MG63 (cell line): ENCODE data around the gene ATP8B4. TPM values are rescaled to one million over a fixed set of nuclear protein-coding genes. Genes with fewer than 3 reads are reported as not detected.
"Not testable (repeated sequence)": the region's sequence is repeated elsewhere in the genome, so short reads cannot be mapped to it uniquely, and the experiment has no call there.

ENCODE experiments used
- DNase-seq: peaks from one replicate; pipeline ENCODE4 v3.0.0-alpha.2; 2020
- H3K27me3 ChIP-seq: fragments of 250-450 bp; sonication (Bioruptor Pico); 2 replicates; pipeline ENCODE4 v1.5.1; 2020; ENCODE audit warnings: mild to moderate bottlenecking, moderate library complexity
- H3K36me3 ChIP-seq: fragments of 250-450 bp; sonication (Bioruptor Pico); 2 replicates; pipeline ENCODE4 v1.5.1; 2020; ENCODE audit warnings: mild to moderate bottlenecking, moderate library complexity
- H3K4me3 ChIP-seq: fragments of 250-450 bp; sonication (Bioruptor Pico); 2 replicates; pipeline ENCODE4 v1.5.1; 2020; ENCODE audit warnings: mild to moderate bottlenecking, moderate library complexity
- H3K9me3 ChIP-seq: fragments of 250-450 bp; sonication (Bioruptor Pico); 2 replicates; pipeline ENCODE4 v1.5.1; 2020; ENCODE audit warnings: mild to moderate bottlenecking, moderate library complexity
- total RNA-seq: library from RNA; depleted of rRNA; stranded (reverse); fragments of >200 nt; shearing (Covaris generic); gene quantifications from 2 replicates; pipeline ENCODE4 v1.2.3, GENCODE V29; 2014; ENCODE audit warnings: low replicate concordance

The ATP8B4 gene
- total RNA-seq, 1 experiment from 2014 or later = not detected

GRCh38 chr15:50095938-50096821 lies 22.9 kb downstream of the ATP8B4 start:
- no peaks in the 10 kb centered on the region; the same call in 1 of the 2 replicates for H3K9me3 ChIP-seq
- no peak for DNase-seq
- no peaks in the 10 kb centered on the region for H3K36me3 ChIP-seq
- no peak overlapping the region for H3K4me3 ChIP-seq
- no peaks in the 10 kb centered on the region for H3K27me3 ChIP-seq

GRCh38 chr15:50089386-50089785 lies 29.6 kb downstream of the ATP8B4 start:
- H3K4me3 ChIP-seq, DNase-seq, H3K36me3 ChIP-seq: not testable (repeated sequence)

GRCh38 chr15:50084932-50085331 lies 34.1 kb downstream of the ATP8B4 start:
- Histone ChIP-seq H3K4me3 (no peak overlapping the region), H3K9me3 (no peaks in the 10 kb centered on the region), H3K27me3 (no peaks in the 10 kb centered on the region), H3K36me3 (no peaks in the 10 kb centered on the region)
- no peak for DNase-seq

More at GRCh38 chr15:50089386-50089785, 29.6 kb downstream of the ATP8B4 start:
- H3K9me3 ChIP-seq, H3K27me3 ChIP-seq: not testable (repeated sequence)

- DNase-seq = no peak
- no peaks in the 10 kb centered on the region for H3K9me3 ChIP-seq
- H3K4me3 ChIP-seq = no peak overlapping the region
- H3K27me3 ChIP-seq = no peaks in the 10 kb centered on the region
- H3K36me3 ChIP-seq = no peaks in the 10 kb centered on the region
These were observed 35.5 kb downstream of the ATP8B4 start for GRCh38 chr15:50083424-50084025.

GRCh38 chr15:50082066-50082465 lies 37.0 kb downstream of the ATP8B4 start:
- no peaks in the 10 kb centered on the region for H3K36me3 ChIP-seq
- no peak for DNase-seq
- H3K4me3 ChIP-seq = no peak overlapping the region
- H3K9me3 ChIP-seq = no peaks in the 10 kb centered on the region
- H3K27me3 ChIP-seq = no peaks in the 10 kb centered on the region

- DNase-seq = no peak
- no peak overlapping the region for H3K4me3 ChIP-seq
- no peaks in the 10 kb centered on the region for H3K36me3 ChIP-seq
- no peaks in the 10 kb centered on the region for H3K27me3 ChIP-seq
- H3K9me3 ChIP-seq = no peaks in the 10 kb centered on the region
These were observed 41.4 kb downstream of the ATP8B4 start for GRCh38 chr15:50077651-50078050.

GRCh38 chr15:50077176-50077575 lies 41.9 kb downstream of the ATP8B4 start:
- H3K36me3 ChIP-seq = no peaks in the 10 kb centered on the region
- H3K9me3 ChIP-seq = no peaks in the 10 kb centered on the region
- H3K4me3 ChIP-seq = no peak overlapping the region
- DNase-seq = no peak
- H3K27me3 ChIP-seq = no peaks in the 10 kb centered on the region

GRCh38 chr15:50075319-50075718 lies 43.7 kb downstream of the ATP8B4 start:
- no peaks in the 10 kb centered on the region for H3K27me3 ChIP-seq
- no peak overlapping the region for H3K4me3 ChIP-seq
- H3K36me3 ChIP-seq = no peaks in the 10 kb centered on the region
- no peaks in the 10 kb centered on the region for H3K9me3 ChIP-seq
- no peak for DNase-seq

- DNase-seq = no peak
- no peak overlapping the region for H3K4me3 ChIP-seq
- no peaks in the 10 kb centered on the region for H3K27me3 ChIP-seq
- H3K36me3 ChIP-seq = no peaks in the 10 kb centered on the region
- H3K9me3 ChIP-seq = no peaks in the 10 kb centered on the region
These were observed 47.3 kb downstream of the ATP8B4 start for GRCh38 chr15:50071551-50072258.

- DNase-seq = no peak
- Histone ChIP-seq H3K27me3 (peaks cover 2% of the 10 kb centered on the region; the same call in 1 of the 2 replicates), H3K4me3 (no peak overlapping the region), H3K36me3 (no peaks in the 10 kb centered on the region), H3K9me3 (no peaks in the 10 kb centered on the region)
These were observed 51.0 kb downstream of the ATP8B4 start for GRCh38 chr15:50068016-50068415.

- DNase-seq = no peak
- H3K9me3 ChIP-seq = no peaks in the 10 kb centered on the region
- peaks cover 2% of the 10 kb centered on the region; the same call in 1 of the 2 replicates for H3K27me3 ChIP-seq
- no peaks in the 10 kb centered on the region for H3K36me3 ChIP-seq
- no peak overlapping the region for H3K4me3 ChIP-seq
These were observed 51.8 kb downstream of the ATP8B4 start for GRCh38 chr15:50067254-50067653.

- no peak for DNase-seq
- H3K9me3 ChIP-seq = no peaks in the 10 kb centered on the region
- H3K36me3 ChIP-seq = no peaks in the 10 kb centered on the region
- no peak overlapping the region for H3K4me3 ChIP-seq
- H3K27me3 ChIP-seq = peaks cover 2% of the 10 kb centered on the region; the same call in 1 of the 2 replicates
These were observed 52.4 kb downstream of the ATP8B4 start for GRCh38 chr15:50066666-50067065.

GRCh38 chr15:50066202-50066601 lies 52.8 kb downstream of the ATP8B4 start:
- H3K9me3 ChIP-seq = no peaks in the 10 kb centered on the region
- H3K27me3 ChIP-seq = peaks cover 2% of the 10 kb centered on the region; the same call in 1 of the 2 replicates
- no peak overlapping the region for H3K4me3 ChIP-seq
- H3K36me3 ChIP-seq = no peaks in the 10 kb centered on the region
- no peak for DNase-seq

GRCh38 chr15:50065279-50065678 lies 53.8 kb downstream of the ATP8B4 start:
- DNase-seq = no peak
- no peak overlapping the region for H3K4me3 ChIP-seq
- H3K27me3 ChIP-seq = peaks cover 2% of the 10 kb centered on the region; the same call in 1 of the 2 replicates
- H3K9me3 ChIP-seq = no peaks in the 10 kb centered on the region
- no peaks in the 10 kb centered on the region for H3K36me3 ChIP-seq

- H3K9me3 ChIP-seq = no peaks in the 10 kb centered on the region
- DNase-seq = no peak
These were observed 54.4 kb downstream of the ATP8B4 start for GRCh38 chr15:50064673-50065072.

GRCh38 chr15:50063226-50063625 lies 55.8 kb downstream of the ATP8B4 start:
- Histone ChIP-seq H3K9me3 (no peaks in the 10 kb centered on the region), H3K36me3 (no peaks in the 10 kb centered on the region), H3K4me3 (no peak overlapping the region), H3K27me3 (peaks cover 2% of the 10 kb centered on the region; the same call in 1 of the 2 replicates)
- DNase-seq = no peak

More at GRCh38 chr15:50064673-50065072, 54.4 kb downstream of the ATP8B4 start:
- Histone ChIP-seq H3K36me3 (no peaks in the 10 kb centered on the region), H3K4me3 (no peak overlapping the region), H3K27me3 (peaks cover 2% of the 10 kb centered on the region; the same call in 1 of the 2 replicates)

GRCh38 chr15:50061503-50061902 lies 57.5 kb downstream of the ATP8B4 start:
- DNase-seq = no peak
- H3K4me3 ChIP-seq = no peak overlapping the region
- H3K9me3 ChIP-seq = no peaks in the 10 kb centered on the region
- H3K36me3 ChIP-seq = no peaks in the 10 kb centered on the region
- peaks cover 2% of the 10 kb centered on the region; the same call in 1 of the 2 replicates for H3K27me3 ChIP-seq
